T-cell (primary cell): ENCODE measurements around the gene TMEM176A. TPM values are rescaled to one million over a fixed set of nuclear protein-coding genes. Genes with fewer than 3 reads are reported as not detected.

Experiments used
- ATAC-seq, 4 experiments: fragments of 200-7000 bp in 3 of 4; fragments of 150-1000 bp in 1 of 4; cut with Tn5 transposase; replicated peaks in 1 of 4; 1 replicate in 3 of 4; 2 replicates in 1 of 4; pipeline ENCODE4 v1.10.0; 2021; ENCODE audit warnings: moderate library complexity in 3 of 4, mild to moderate bottlenecking in 2 of 4, moderate number of reproducible peaks in 1 of 4
- CTCF ChIA-PET, 2 donors: fragments of 300-600 bp; sonication (Branson Sonifier 250); formaldehyde crosslinking; loops; one replicate each; lab custom pipeline; 2022; ENCODE audit warnings: antibody characterized with exemption in 2 of 2; lab: Charles Lee
- POLR2A ChIA-PET, 2 donors: fragments of 300-600 bp; sonication (Branson Sonifier 250); formaldehyde crosslinking; loops; one replicate each; lab custom pipeline; 2022; ENCODE audit warnings: antibody characterized with exemption in 2 of 2; lab: Charles Lee
- DNase-seq, 35 experiments: peaks; one replicate each; pipeline versions ENCODE4 v3.0.0 to v3.0.0-alpha.2; 2013 to 2023
- H3K27ac ChIP-seq: one replicate; pipeline ENCODE4 v1.5.1; 2013; ENCODE audit warnings: low read length
- H3K27me3 ChIP-seq, 2 experiments: replicated peaks in 1 of 2; 1 replicate in 1 of 2; 2 replicates in 1 of 2; pipeline versions ENCODE4 v1.6.1 to v1.7.0; 2013; ENCODE audit warnings: low read length in 1 of 2, mixed read lengths in 1 of 2; ENCODE audit not compliant: control insufficient read depth in 2 of 2, insufficient read depth in 2 of 2; ENCODE audit errors: extremely low read depth in 1 of 2
- H3K36me3 ChIP-seq, 2 donors: 1 replicate in 1 of 2; 2 replicates in 1 of 2; pipeline versions ENCODE4 v1.6.1 to v1.7.0; 2013; ENCODE audit warnings: low read length in 1 of 2; ENCODE audit not compliant: control insufficient read depth in 2 of 2, insufficient read depth in 1 of 2; ENCODE audit errors: extremely low read depth in 1 of 2
- H3K4me1 ChIP-seq, 2 experiments: 1 replicate in 1 of 2; 2 replicates in 1 of 2; pipeline versions ENCODE4 v1.6.1 to v1.7.0; 2013; ENCODE audit warnings: low read length in 2 of 2, mixed read lengths in 1 of 2; ENCODE audit not compliant: insufficient read depth in 2 of 2, control insufficient read depth in 1 of 2; ENCODE audit errors: extremely low read depth in 1 of 2
- H3K4me3 ChIP-seq, 2 donors: 1 replicate in 1 of 2; 2 replicates in 1 of 2; pipeline versions ENCODE4 v1.5.1 to v1.7.0; 2013; ENCODE audit warnings: mild to moderate bottlenecking in 2 of 2, low read length in 1 of 2, moderate library complexity in 1 of 2; ENCODE audit not compliant: control insufficient read depth in 1 of 2; ENCODE audit errors: extremely low read depth in 1 of 2
- H3K9me3 ChIP-seq: 2 replicates; pipeline ENCODE4 v1.7.0; 2013
- H3K27ac Mint-ChIP-seq, 2 donors: one replicate each; pipeline ENCODE4 v1.8.0; 2020 to 2021; ENCODE audit warnings: mild to moderate bottlenecking in 2 of 2, mixed read lengths in 2 of 2
- H3K27me3 Mint-ChIP-seq, 2 donors: one replicate each; pipeline ENCODE4 v1.8.0; 2021 to 2022; ENCODE audit warnings: mixed read lengths in 2 of 2
- H3K36me3 Mint-ChIP-seq: one replicate; pipeline ENCODE4 v1.8.0; 2021; ENCODE audit warnings: mixed read lengths
- H3K4me1 Mint-ChIP-seq, 3 donors: one replicate each; pipeline ENCODE4 v1.8.0; 2020 to 2022; ENCODE audit warnings: mixed read lengths in 3 of 3, mild to moderate bottlenecking in 1 of 3
- H3K4me3 Mint-ChIP-seq, 3 donors: one replicate each; pipeline ENCODE4 v1.8.0; 2020 to 2022; ENCODE audit warnings: mild to moderate bottlenecking in 3 of 3, mixed read lengths in 3 of 3, moderate library complexity in 3 of 3
- H3K9me3 Mint-ChIP-seq, 3 donors: one replicate each; pipeline ENCODE4 v1.8.0; 2020 to 2022; ENCODE audit warnings: mixed read lengths in 3 of 3
- whole genome bisulfite sequencing: methylation state at CpG from one replicate; pipeline ENCODE4 v1.1.5; 2013; ENCODE audit warnings: missing lambda C conversion rate; ENCODE audit not compliant: insufficient coverage; 5-methylcytosine and 5-hydroxymethylcytosine counted together
- total RNA-seq, 35 experiments: library from RNA in 6 of 35; stranded (reverse) in 6 of 35; fragments of 120-200 nt in 1 of 35; gene quantifications; one replicate each; pipeline versions ENCODE4 v1.2.1 to v1.2.4 and lab custom pipeline; 2013 to 2026

TMEM176A gene
- total RNA-seq, 5 donors from 2014 or later (not counting 1 experiment from before 2014, with no cell fraction given): 0.43 to 0.79 (median 0.73) TPM; not detected in 2

DNA sequence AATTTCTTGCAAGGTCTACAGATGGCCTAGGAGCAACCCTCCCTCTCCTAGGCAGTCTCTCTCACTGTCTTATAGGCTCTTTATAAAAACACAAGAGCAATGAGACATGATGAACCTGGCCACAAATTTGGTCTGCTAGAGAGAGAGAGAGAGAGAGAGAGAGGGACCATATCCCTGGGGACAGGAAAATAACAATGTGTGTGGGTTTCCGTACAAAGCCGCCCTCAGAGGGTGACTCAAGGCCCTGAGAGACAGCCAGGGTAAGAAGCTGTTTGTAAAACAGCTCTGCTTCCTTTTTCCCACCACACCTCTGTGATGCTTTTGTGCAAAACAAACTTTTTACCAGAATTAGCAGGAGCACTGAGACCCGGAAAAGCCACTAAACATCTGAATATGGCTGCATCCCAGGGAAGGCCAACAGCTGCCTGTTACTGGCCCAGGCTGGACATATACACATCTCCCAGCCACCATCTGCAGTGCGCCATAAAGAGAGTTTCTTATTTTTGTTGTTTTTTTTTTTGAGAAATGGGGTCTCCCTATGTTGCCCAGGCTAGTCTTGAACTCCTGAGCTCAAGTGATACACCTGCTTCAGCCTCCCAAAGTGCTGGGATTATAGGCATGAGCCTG lies 45.0 kb upstream of the TMEM176A start:
- Mint-ChIP-seq H3K4me1 (peaks cover 51 to 63% (median 56%) of the 10 kb centered on the region in 3 donors), H3K27me3 (no peaks in the 10 kb centered on the region), H3K36me3 (no peaks in the 10 kb centered on the region), H3K9me3 (no peaks in the 10 kb centered on the region), H3K27ac (peak overlapping the region; percentile 98 to 99), H3K4me3 (peak overlapping the region; percentile 63 to 79 (median 68))
- ChIA-PET CTCF (interaction anchor here (0.6 to 3.0 kb wide), 28 partner anchors 9 to 399 kb away, joined by 3 to 68 read pairs (median 4); partner anchors contain the start of genes GIMAP1 (in 1 of the 2), GIMAP2 (in 1 of the 2), GIMAP7 (in 1 of the 2) and GIMAP8 (in 1 of the 2)), POLR2A (interaction anchor here (0.6 to 1.5 kb wide), 8 partner anchors 70 to 306 kb away, joined by 3 to 7 read pairs (median 6); partner anchors contain the start of genes GIMAP2 (in 1 of the 2) and GIMAP8 (in 1 of the 2))
- no CpG with 5 or more reads among the region's 4 CpGs for WGBS
- ATAC-seq (peak; percentile 84 to 88 (median 86)), DNase-seq (peak in 34 of 35 experiments; percentile 51 to 86 (median 68))
- Histone ChIP-seq H3K36me3 (no peaks in the 10 kb centered on the region), H3K4me1 (peaks cover 35 to 48% of the 10 kb centered on the region in 2 experiments), H3K27me3 (no peaks in the 10 kb centered on the region), H3K9me3 (no peaks in the 10 kb centered on the region), H3K4me3 (peak overlapping the region; percentile 1 to 9), H3K27ac (peak overlapping the region; percentile 77)

DNA sequence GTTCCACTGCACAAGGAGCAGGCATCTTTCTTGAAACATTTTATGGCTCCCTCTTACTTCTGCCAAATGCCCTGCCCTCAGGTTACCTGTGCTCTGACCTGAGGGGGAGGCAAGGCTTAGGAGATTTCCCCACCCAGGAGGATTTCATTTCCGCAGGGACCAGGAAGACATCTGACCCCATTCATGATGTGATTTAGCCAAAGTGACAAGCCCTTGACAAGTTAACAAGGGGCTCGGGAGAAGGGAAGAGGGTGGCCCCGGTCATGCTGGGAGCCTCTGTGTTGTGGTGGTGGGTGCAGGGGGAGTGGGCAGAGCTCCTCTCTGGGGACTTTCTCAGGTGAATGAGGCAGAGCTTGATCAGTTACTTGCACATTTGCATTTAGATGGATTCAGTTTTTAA lies 44.4 kb upstream of the TMEM176A start:
- H3K4me3 ChIP-seq: peak overlapping the region; percentile 1 to 9
- H3K27me3 ChIP-seq: no peaks in the 10 kb centered on the region
- DNase-seq: peak in 3 of 35 experiments; percentile 28 to 51 (median 41)
- Mint-ChIP-seq H3K36me3 (peaks cover under 1% of the 10 kb centered on the region), H3K27ac (peak overlapping the region; percentile 98 to 99), H3K27me3 (no peaks in the 10 kb centered on the region), H3K4me1 (peaks cover 48 to 57% (median 52%) of the 10 kb centered on the region in 3 donors), H3K4me3 (peak overlapping the region; percentile 63 to 79 (median 68)), H3K9me3 (peaks cover 0 to under 1% (median 0%) of the 10 kb centered on the region in 3 donors)
- peak in 2 of 4 experiments; percentile 0 to 43 for ATAC-seq
- 32% methylated on average over 2 of the region's 3 CpGs for WGBS
- H3K27ac ChIP-seq: peak overlapping the region; percentile 77
- ChIA-PET POLR2A (interaction anchor here (0.6 to 1.5 kb wide), 7 partner anchors 70 to 307 kb away, joined by 3 to 7 read pairs (median 5); partner anchors contain the start of genes GIMAP2 (in 1 of the 2) and GIMAP8 (in 1 of the 2)), CTCF (interaction anchor here (0.6 to 3.0 kb wide), 17 partner anchors 10 to 400 kb away, joined by 3 to 68 read pairs (median 5); partner anchors contain the start of genes GIMAP1 (in 1 of the 2), GIMAP2 (in 1 of the 2), GIMAP7 (in 1 of the 2) and GIMAP8 (in 1 of the 2))
- H3K36me3 ChIP-seq: no peaks in the 10 kb centered on the region
- H3K4me1 ChIP-seq: peaks cover 35 to 47% of the 10 kb centered on the region in 2 experiments
- H3K9me3 ChIP-seq: no peaks in the 10 kb centered on the region

DNA sequence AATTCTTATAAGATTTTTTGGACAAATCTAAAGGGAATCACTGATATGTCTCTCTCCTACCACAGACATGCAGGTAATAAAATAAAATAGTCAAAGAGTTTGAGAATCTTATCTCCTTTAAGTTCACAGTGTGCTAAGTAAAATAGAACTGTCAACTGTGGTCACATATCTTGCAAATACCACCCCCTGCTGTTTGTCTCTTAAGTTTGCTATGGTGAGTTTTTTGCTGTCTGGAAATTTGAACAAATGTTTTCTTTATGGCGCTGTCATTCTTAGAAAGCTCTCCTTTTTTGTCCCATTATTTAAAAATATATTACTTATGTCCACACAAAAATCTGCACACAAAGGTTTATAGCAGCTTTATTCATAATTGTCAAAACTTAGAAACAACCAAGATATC lies 43.7 kb upstream of the TMEM176A start:
- peak in 3 of 4 experiments; percentile 28 to 53 (median 28) for ATAC-seq
- Mint-ChIP-seq H3K27ac (peak overlapping the region; percentile 98 to 99), H3K36me3 (peaks cover 8% of the 10 kb centered on the region), H3K4me1 (peaks cover 48 to 53% (median 49%) of the 10 kb centered on the region in 3 donors), H3K27me3 (no peaks in the 10 kb centered on the region), H3K4me3 (peak overlapping the region; percentile 63 to 79 (median 68)), H3K9me3 (peaks cover 2 to 6% (median 4%) of the 10 kb centered on the region in 3 donors)
- ChIA-PET CTCF (interaction anchor here (0.6 to 3.0 kb wide), 10 partner anchors 22 to 317 kb away, joined by 3 to 68 read pairs (median 4); partner anchors contain the start of genes GIMAP2 (in 1 of the 2) and GIMAP8 (in 1 of the 2)), POLR2A (interaction anchor here (1.0 to 1.2 kb wide), 2 partner anchors 241 to 242 kb away, joined by 4 read pairs; partner anchors contain the start of gene GIMAP7 (in 1 of the 2))
- DNase-seq: peak in 4 of 35 experiments; percentile 41 to 82 (median 44)
- Histone ChIP-seq H3K9me3 (no peaks in the 10 kb centered on the region), H3K4me1 (peaks cover 32 to 43% of the 10 kb centered on the region in 2 experiments), H3K27ac (peak overlapping the region; percentile 77), H3K4me3 (no peak overlapping the region), H3K36me3 (no peaks in the 10 kb centered on the region), H3K27me3 (no peaks in the 10 kb centered on the region)
- no CpG with 5 or more reads among the region's 1 CpG for WGBS

DNA sequence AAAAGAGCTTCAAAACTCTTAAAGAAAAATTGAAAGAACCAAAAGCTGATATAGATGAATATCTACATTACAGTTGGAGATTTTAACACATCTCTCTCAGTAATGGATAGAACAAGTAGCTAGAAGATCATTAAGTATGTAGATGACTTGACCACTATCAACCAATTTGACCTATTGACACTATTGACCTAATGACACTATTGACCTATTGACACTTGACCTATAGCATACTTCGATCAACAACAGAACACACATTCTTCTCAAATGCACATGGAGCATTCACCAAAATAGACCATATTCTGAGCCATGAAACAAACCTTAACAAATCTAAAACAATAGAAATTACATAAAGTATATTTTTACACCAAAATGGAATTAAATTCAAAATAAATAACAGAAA lies 41.1 kb upstream of the TMEM176A start:
- Mint-ChIP-seq H3K4me1 (peaks cover 27 to 30% (median 27%) of the 10 kb centered on the region in 3 donors), H3K27me3 (no peaks in the 10 kb centered on the region), H3K36me3 (peaks cover 9% of the 10 kb centered on the region), H3K4me3 (no peak overlapping the region), H3K27ac (no peak overlapping the region), H3K9me3 (peaks cover 2 to 6% (median 4%) of the 10 kb centered on the region in 3 donors)
- ChIA-PET CTCF (interaction anchor here in 1 of 2 donors (0.5 to 2.3 kb wide), 9 partner anchors 9 to 311 kb away, joined by 3 to 15 read pairs (median 3); no protein-coding TSS in a partner anchor), POLR2A (interaction anchor here in 1 of 2 donors (0.6 kb wide), 3 partner anchors 20 to 313 kb away, joined by 3 to 5 read pairs (median 4); no protein-coding TSS in a partner anchor)
- Histone ChIP-seq H3K4me3 (no peak overlapping the region), H3K27me3 (no peaks in the 10 kb centered on the region), H3K9me3 (no peaks in the 10 kb centered on the region), H3K36me3 (no peaks in the 10 kb centered on the region), H3K27ac (no peak overlapping the region), H3K4me1 (peaks cover 18 to 21% of the 10 kb centered on the region in 2 experiments)
- no peak for ATAC-seq
- DNase-seq: no peak
- WGBS: 100% methylated on average over 1 of the region's 1 CpG

DNA sequence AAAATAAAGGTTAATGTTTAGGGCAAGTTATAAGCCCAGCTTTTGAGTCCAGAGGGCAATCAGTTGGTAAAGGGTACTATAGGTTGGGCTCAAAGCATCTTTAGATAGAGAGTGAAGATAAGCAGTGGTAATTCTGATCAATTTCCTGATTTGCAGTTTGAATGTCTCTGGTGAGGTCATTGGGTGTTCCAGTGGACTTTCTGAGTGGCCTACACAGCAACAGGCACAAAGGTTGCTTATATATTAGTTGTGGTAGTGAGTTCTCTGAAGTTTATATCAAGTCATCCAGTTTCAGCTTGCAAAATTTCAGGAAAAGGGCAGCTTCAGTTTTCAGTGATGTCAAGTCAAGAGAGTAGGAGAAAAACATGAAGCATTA lies 34.2 kb upstream of the TMEM176A start:
- Histone ChIP-seq H3K4me3 (no peak overlapping the region), H3K27ac (no peak overlapping the region), H3K9me3 (no peaks in the 10 kb centered on the region), H3K4me1 (no peaks in the 10 kb centered on the region), H3K36me3 (no peaks in the 10 kb centered on the region), H3K27me3 (peaks cover 0 to 7% of the 10 kb centered on the region in 2 experiments)
- ChIA-PET POLR2A (no interaction called here), CTCF (no interaction called here)
- H3K36me3 Mint-ChIP-seq: peaks cover 7% of the 10 kb centered on the region
- H3K4me3 Mint-ChIP-seq: no peak overlapping the region
- no peak for ATAC-seq
- no peak for DNase-seq
- H3K27me3 Mint-ChIP-seq: no peaks in the 10 kb centered on the region
- no peak overlapping the region for H3K27ac Mint-ChIP-seq
- peaks cover 2 to 4% (median 3%) of the 10 kb centered on the region in 3 donors for H3K9me3 Mint-ChIP-seq
- no peaks in the 10 kb centered on the region for H3K4me1 Mint-ChIP-seq

DNA sequence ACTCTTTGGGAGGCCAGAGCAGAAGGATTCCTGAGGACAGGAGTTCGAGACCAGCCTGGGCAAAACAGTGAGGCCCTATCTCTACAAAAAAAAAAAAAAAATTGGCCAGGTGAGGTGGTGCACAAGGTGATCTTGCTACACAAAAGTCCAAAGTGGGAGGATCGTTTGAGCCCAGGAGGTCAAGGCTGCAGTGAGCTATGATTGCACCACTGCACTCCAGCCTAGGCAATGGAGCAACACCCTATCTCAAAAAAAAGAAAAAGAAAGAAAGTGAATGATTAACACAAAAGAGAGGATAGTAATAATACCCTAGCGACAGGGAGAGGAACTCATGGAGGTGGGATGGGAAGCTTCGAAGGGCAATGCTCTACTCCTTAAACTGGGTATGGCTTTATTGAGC lies 30.8 kb upstream of the TMEM176A start:
- Mint-ChIP-seq H3K9me3 (peaks cover 5 to 18% (median 8%) of the 10 kb centered on the region in 3 donors), H3K27me3 (no peaks in the 10 kb centered on the region), H3K27ac (no peak overlapping the region), H3K4me3 (no peak overlapping the region), H3K36me3 (peaks cover 8% of the 10 kb centered on the region), H3K4me1 (no peaks in the 10 kb centered on the region)
- no peak overlapping the region for H3K4me3 ChIP-seq
- ChIA-PET POLR2A (no interaction called here), CTCF (interaction anchor here (0.6 kb wide), 2 partner anchors 338 to 449 kb away, joined by 3 read pairs; no protein-coding TSS in a partner anchor)
- H3K4me1 ChIP-seq: no peaks in the 10 kb centered on the region
- no peaks in the 10 kb centered on the region for H3K9me3 ChIP-seq
- no peak overlapping the region for H3K27ac ChIP-seq
- ATAC-seq (no peak), DNase-seq (no peak)
- H3K36me3 ChIP-seq: no peaks in the 10 kb centered on the region
- H3K27me3 ChIP-seq: peaks cover 0 to 7% of the 10 kb centered on the region in 2 experiments
- WGBS: no CpG with 5 or more reads among the region's 4 CpGs
